ENCODE measurements around the gene MAN1B1. TPM values are rescaled to one million over a fixed set of nuclear protein-coding genes. Genes with fewer than 3 reads are reported as not detected.

The MAN1B1 gene
- total RNA-seq, 1 donor from 2014 or later, result 57.7 TPM

- H3K36me3 Mint-ChIP-seq (ENCODE audit: insufficient read depth), result peaks cover 6% of the 10 kb centered on the region
- H3K27ac Mint-ChIP-seq, result no peak overlapping the region
- no peak for DNase-seq (ENCODE audit: low spot score, unreplicated experiment)
- no peaks in the 10 kb centered on the region for H3K27me3 Mint-ChIP-seq
- TF ChIP-seq CTCF (IDR thresholded peaks at IDR 0.05; ENCODE audit: unreplicated experiment), result no peak
- H3K4me1 Mint-ChIP-seq (ENCODE audit: low read depth), result no peaks in the 10 kb centered on the region
- H3K4me3 Mint-ChIP-seq (ENCODE audit: low read depth), result no peak overlapping the region
- no peaks in the 10 kb centered on the region for H3K9me3 Mint-ChIP-seq (ENCODE audit: low read depth)
Observed at GRCh38 chr9:137097761-137098462, 11.1 kb downstream of the MAN1B1 start.

- Mint-ChIP-seq H3K27ac (no peak overlapping the region), H3K4me1 (ENCODE audit: low read depth) (no peaks in the 10 kb centered on the region)
Observed at GRCh38 chr9:137099231-137099630, 12.4 kb downstream of the MAN1B1 start.

GRCh38 chr9:137103206-137103999, 16.6 kb downstream of the MAN1B1 start:
- no peak overlapping the region for H3K27ac Mint-ChIP-seq
- no peaks in the 10 kb centered on the region for H3K27me3 Mint-ChIP-seq
- H3K4me3 Mint-ChIP-seq (ENCODE audit: low read depth), result no peak overlapping the region
- no peak for TF ChIP-seq CTCF (IDR thresholded peaks at IDR 0.05; ENCODE audit: unreplicated experiment)
- H3K9me3 Mint-ChIP-seq (ENCODE audit: low read depth), result no peaks in the 10 kb centered on the region
- DNase-seq (ENCODE audit: low spot score, unreplicated experiment), result no peak
- no peaks in the 10 kb centered on the region for H3K4me1 Mint-ChIP-seq (ENCODE audit: low read depth)
- peaks cover 20% of the 10 kb centered on the region for H3K36me3 Mint-ChIP-seq (ENCODE audit: insufficient read depth)

More at GRCh38 chr9:137099231-137099630, 12.4 kb downstream of the MAN1B1 start:
- Mint-ChIP-seq H3K36me3 (ENCODE audit: insufficient read depth) (peaks cover 11% of the 10 kb centered on the region), H3K4me3 (ENCODE audit: low read depth) (no peak overlapping the region), H3K9me3 (ENCODE audit: low read depth) (no peaks in the 10 kb centered on the region), H3K27me3 (no peaks in the 10 kb centered on the region)
- TF ChIP-seq CTCF (IDR thresholded peaks at IDR 0.05; ENCODE audit: unreplicated experiment), result no peak
- DNase-seq (ENCODE audit: low spot score, unreplicated experiment), result no peak

DNA sequence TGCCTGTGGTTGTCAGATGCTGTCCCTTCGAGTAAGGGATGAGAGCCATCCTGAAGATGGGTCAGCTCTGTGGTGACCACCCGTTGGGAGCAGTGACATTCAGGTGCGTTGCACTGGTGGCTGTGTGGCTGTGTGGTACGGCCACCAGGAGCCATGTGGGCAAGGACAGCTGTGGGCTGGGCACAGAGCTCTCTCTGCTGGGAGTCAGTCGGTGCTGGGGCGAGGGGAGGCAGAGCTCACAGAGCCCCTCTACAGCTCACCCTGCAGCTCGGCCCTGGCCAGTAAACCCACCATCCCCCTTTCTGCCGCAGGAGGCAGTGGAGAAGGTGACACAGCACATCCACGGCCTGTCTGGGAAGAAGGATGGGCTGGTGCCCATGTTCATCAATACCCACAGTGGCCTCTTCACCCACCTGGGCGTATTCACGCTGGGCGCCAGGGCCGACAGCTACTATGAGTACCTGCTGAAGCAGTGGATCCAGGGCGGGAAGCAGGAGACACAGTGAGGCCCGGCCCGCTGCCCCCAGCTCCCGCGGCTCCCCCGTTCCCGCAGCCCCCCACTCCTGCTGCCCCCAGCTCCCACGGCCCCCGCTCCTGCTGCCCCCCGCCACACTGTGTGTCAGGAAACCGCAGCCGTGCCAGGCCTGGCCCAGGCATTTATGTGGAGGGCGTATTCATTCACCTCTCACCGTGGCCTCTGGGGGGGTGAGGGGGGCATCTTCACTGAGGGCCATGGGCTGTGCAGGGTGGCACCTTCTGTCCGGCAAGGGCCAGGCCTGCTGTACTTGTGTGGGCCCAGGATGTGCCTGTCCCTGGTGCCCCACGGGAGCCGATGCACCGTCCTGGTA, 19.3 kb downstream of the MAN1B1 start:
- Mint-ChIP-seq H3K36me3 (ENCODE audit: insufficient read depth) (peaks cover 19% of the 10 kb centered on the region), H3K4me3 (ENCODE audit: low read depth) (no peak overlapping the region), H3K27ac (no peak overlapping the region), H3K9me3 (ENCODE audit: low read depth) (no peaks in the 10 kb centered on the region), H3K27me3 (no peaks in the 10 kb centered on the region), H3K4me1 (ENCODE audit: low read depth) (no peaks in the 10 kb centered on the region)
- no peak for DNase-seq (ENCODE audit: low spot score, unreplicated experiment)
- no peak for TF ChIP-seq CTCF (IDR thresholded peaks at IDR 0.05; ENCODE audit: unreplicated experiment)

DNA sequence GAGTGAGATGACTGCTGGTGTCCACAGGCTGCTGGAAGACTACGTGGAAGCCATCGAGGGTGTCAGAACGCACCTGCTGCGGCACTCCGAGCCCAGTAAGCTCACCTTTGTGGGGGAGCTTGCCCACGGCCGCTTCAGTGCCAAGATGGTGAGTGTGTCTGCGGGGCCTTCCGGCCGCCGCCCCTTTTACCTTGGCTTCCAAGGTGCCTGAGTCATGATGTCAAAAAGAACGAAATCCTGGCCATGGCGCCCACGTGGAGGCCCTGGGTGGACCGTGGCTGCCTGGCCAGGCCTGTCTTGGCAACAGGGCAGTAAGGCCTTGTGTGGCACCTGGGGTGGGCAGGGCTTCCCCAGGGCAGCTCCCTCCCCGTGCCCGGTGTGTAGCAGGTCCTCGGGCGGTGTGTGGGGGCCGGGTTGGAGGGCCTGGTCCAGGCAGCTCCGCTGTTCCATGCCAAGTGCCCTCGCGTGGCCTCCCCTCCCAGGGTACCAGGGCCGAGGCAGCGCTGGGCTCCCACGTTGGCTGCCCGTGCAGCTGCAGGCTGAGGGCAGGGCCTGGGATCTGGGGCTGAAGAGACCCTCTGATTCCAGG, 20.0 kb downstream of the MAN1B1 start:
- Mint-ChIP-seq H3K27ac (no peak overlapping the region), H3K4me3 (ENCODE audit: low read depth) (no peak overlapping the region), H3K27me3 (no peaks in the 10 kb centered on the region), H3K9me3 (ENCODE audit: low read depth) (no peaks in the 10 kb centered on the region), H3K36me3 (ENCODE audit: insufficient read depth) (peaks cover 19% of the 10 kb centered on the region), H3K4me1 (ENCODE audit: low read depth) (no peaks in the 10 kb centered on the region)
- no peak for DNase-seq (ENCODE audit: low spot score, unreplicated experiment)
- no peak for TF ChIP-seq CTCF (IDR thresholded peaks at IDR 0.05; ENCODE audit: unreplicated experiment)

All from progenitor cell of endocrine pancreas (in vitro differentiated cells).